Measurements from ENCODE around the gene ELMO1. TPM values are rescaled to one million over a fixed set of nuclear protein-coding genes. Genes with fewer than 3 reads are reported as not detected.

Gene ELMO1
- total and polyA plus RNA-seq, 10 of the 15 experiments (the other 5 are each of a cell fraction or from before 2014, with no cell fraction given), result 22.6 to 85.9 (median 56.6) TPM

- TF ChIP-seq FOXM1 (IDR thresholded peaks at IDR 0.05; ENCODE audit: low read depth, low read length) (no peak), ZNF24 (IDR thresholded peaks at IDR 0.05) (no peak), LARP7 (IDR thresholded peaks at IDR 0.05) (no peak), MAX (IDR thresholded peaks at IDR 0.05; ENCODE audit: low read depth, low read length) (no peak)
These were observed 33.8 kb upstream of the ELMO1 start (continued) for GRCh38 chr7:37482505-37482904.

GRCh38 chr7:37481722-37482288 lies 33.1 kb upstream of the ELMO1 start:
- ChIA-PET POLR2A (no interaction called here), CTCF (interaction anchor here (0.6 kb wide), 1 partner anchor 204 kb away, joined by 3 read pairs; no protein-coding TSS in a partner anchor), RAD21 (ENCODE audit: unreplicated experiment) (no interaction called here), SMC1A (ENCODE audit: uncharacterized antibody, unreplicated experiment) (interaction anchor here (2.6 kb wide), 1 partner anchor 13 kb away, joined by 8 read pairs; no protein-coding TSS in a partner anchor)
- no peak for FAIRE-seq
- no peaks in the 10 kb centered on the region; the same call in 2 of the 3 replicates for H3K9me3 ChIP-seq (replicated peaks; ENCODE audit: control insufficient read depth, insufficient read depth, low read length)
- no peak for TF ChIP-seq EZH2 (IDR thresholded peaks at IDR 0.05; ENCODE audit: borderline replicate concordance, control insufficient read depth, low read depth, low read length)
- TF ChIP-seq ZNF384 (IDR thresholded peaks at IDR 0.05; ENCODE audit: borderline replicate concordance, low read depth, low read length), result no peak
- TF ChIP-seq BACH1 (IDR thresholded peaks at IDR 0.05; ENCODE audit: borderline replicate concordance), result no peak
- no peaks in the 10 kb centered on the region for H3K4me1 ChIP-seq (ENCODE audit: control insufficient read depth, insufficient read depth, low read length)
- H3K4me2 ChIP-seq (ENCODE audit: control insufficient read depth, insufficient read depth), result no peak overlapping the region
- H4K20me1 ChIP-seq (ENCODE audit: control insufficient read depth, insufficient read depth), result no peaks in the 10 kb centered on the region
- in situ Hi-C loops (cut with MboI), result no loop called here
- 33% methylated on average over 5 of the region's 5 CpGs for WGBS (ENCODE audit: insufficient coverage, insufficient replicate concordance, low lambda C conversion rate, missing lambda C conversion rate)
- no peak overlapping the region for H3K9ac ChIP-seq (ENCODE audit: control insufficient read depth, insufficient read depth, low read length)
- ATAC-seq, result no peak
- no peaks in the 10 kb centered on the region for H3K36me3 ChIP-seq (ENCODE audit: control insufficient read depth in 2 of 2, insufficient read depth in 2 of 2, low read length in 1 of 2)
- H3K4me3 ChIP-seq, result no peak overlapping the region
- intact Hi-C loops (cut with micrococcal nuclease; ENCODE audit: unreplicated experiment), result no loop called here
- no peak overlapping the region for H3K27ac ChIP-seq (ENCODE audit: control insufficient read depth, insufficient read depth)
- no peak overlapping the region for H2AFZ ChIP-seq (ENCODE audit: control insufficient read depth, low read depth, low read length)
- H3K79me2 ChIP-seq (ENCODE audit: control insufficient read depth, insufficient read depth, low read length), result no peaks in the 10 kb centered on the region
- no peak for DNase-seq (ENCODE audit: low read depth, low spot score)
- H3K27me3 ChIP-seq (replicated peaks in 1 of 2; ENCODE audit: control insufficient read depth in 2 of 2, insufficient read depth in 2 of 2, low read length in 1 of 2), result no peaks in the 10 kb centered on the region; a peak in 1 of 4 replicates
- BruUV-seq (replicated peaks), result no TSS peak

All from GM12878 (cell line).